HCT116 (cell line): Measurements from ENCODE around the gene CTNND2.

Source experiments
- CTCF ChIP-seq, 3 experiments: fragments of 200-600 bp in 1 of 3; sonication (generic) in 1 of 3; IDR thresholded peaks in 2 of 3; conservative IDR thresholded peaks in 1 of 3; 2 replicates each; pipeline ENCODE4 v1.5.1; 2012 to 2017; ENCODE audit warnings: low read depth in 2 of 3, low read length in 2 of 3, antibody characterized with exemption in 1 of 3, borderline replicate concordance in 1 of 3, control low read depth in 1 of 3, mild to moderate bottlenecking in 1 of 3, mixed read lengths in 1 of 3, mixed run types in 1 of 3, moderate library complexity in 1 of 3; ENCODE audit not compliant: insufficient read depth in 1 of 3
- EZH2 ChIP-seq: fragments of 200-600 bp; sonication (generic); IDR thresholded peaks from 2 replicates; pipeline ENCODE4 v1.6.1; 2017; ENCODE audit warnings: antibody characterized with exemption, mixed run types
- POLR2A ChIP-seq: IDR thresholded peaks from 2 replicates; pipeline ENCODE4 v1.7.0; 2011; ENCODE audit warnings: borderline replicate concordance; ENCODE audit not compliant: insufficient read depth, insufficient read length; ENCODE audit errors: extremely low read depth
- POLR2AphosphoS5 ChIP-seq: IDR thresholded peaks from 2 replicates; pipeline ENCODE4 v1.6.1; 2011; ENCODE audit warnings: mild to moderate bottlenecking, low read depth, low read length, moderate library complexity
- RAD21 ChIP-seq: IDR thresholded peaks from 2 replicates; pipeline ENCODE4 v1.6.1; 2012; ENCODE audit warnings: low read depth, mild to moderate bottlenecking
- YY1 ChIP-seq: IDR thresholded peaks from 2 replicates; pipeline ENCODE4 v1.6.1; 2011; ENCODE audit warnings: low read length, low read depth, moderate library complexity, mild to moderate bottlenecking; ENCODE audit not compliant: insufficient replicate concordance; ENCODE audit errors: extremely low read depth

GRCh38 chr5:10999714-11000113, 904.5 kb downstream of the CTNND2 start:
- no peak for TF ChIP-seq CTCF (IDR thresholded peaks at IDR 0.05 in 2 of 3, conservative IDR thresholded peaks at IDR 0.05 in 1 of 3; ENCODE audit: borderline replicate concordance in 1 of 3, insufficient read depth in 1 of 3, low read depth in 2 of 3, low read length in 2 of 3)
- no peak for TF ChIP-seq POLR2AphosphoS5
- no peak for TF ChIP-seq RAD21
- TF ChIP-seq POLR2A: no peak
- TF ChIP-seq YY1: no peak
- TF ChIP-seq EZH2: no peak
